HL-60 (cell line): Measurements from ENCODE around the gene MAGI2.

ENCODE experiments used
- DNase-seq, 2 experiments: peaks; one replicate each; pipeline ENCODE4 v3.0.0-alpha.2; 2010 to 2020; ENCODE audit warnings: low read depth in 1 of 2, low spot score in 1 of 2
- H3K27ac ChIP-seq: fragments of 250-450 bp; sonication (Bioruptor Pico); replicated peaks from 2 replicates; pipeline ENCODE4 v1.5.1; 2020; ENCODE audit warnings: mild to moderate bottlenecking, moderate library complexity
- H3K27me3 ChIP-seq: fragments of 250-450 bp; sonication (Bioruptor Pico); 2 replicates; pipeline ENCODE4 v1.5.1; 2021; ENCODE audit warnings: mild to moderate bottlenecking, moderate library complexity; ENCODE audit not compliant: insufficient read depth, poor library complexity, severe bottlenecking
- H3K4me3 ChIP-seq: replicated peaks from 2 replicates; pipeline ENCODE4 v1.5.1; 2011; ENCODE audit warnings: mild to moderate bottlenecking, control low read depth, low read length; ENCODE audit not compliant: insufficient read depth
- GABPA ChIP-seq: IDR thresholded peaks from 2 replicates; pipeline ENCODE4 v1.6.1; 2012; ENCODE audit warnings: low read depth
- POLR2AphosphoS5 ChIP-seq: IDR thresholded peaks from 2 replicates; pipeline ENCODE4 v1.6.1; 2012; ENCODE audit warnings: low read depth
- SPI1 ChIP-seq: IDR thresholded peaks from 2 replicates; pipeline ENCODE4 v1.6.1; 2012; ENCODE audit warnings: low read depth, mild to moderate bottlenecking, borderline replicate concordance
- TF ChIP-seq, protein P1 (sequence below): IDR thresholded peaks from one replicate; pipeline ENCODE4 v1.5.1; 2011; ENCODE audit warnings: low read length, control low read depth, inconsistent platforms; ENCODE audit not compliant: insufficient read depth
- TF ChIP-seq, protein P2 (sequence below): IDR thresholded peaks from 2 replicates; pipeline ENCODE4 v1.6.1; 2012; ENCODE audit warnings: low read depth; ENCODE audit not compliant: insufficient replicate concordance

Gene MAGI2

DNA sequence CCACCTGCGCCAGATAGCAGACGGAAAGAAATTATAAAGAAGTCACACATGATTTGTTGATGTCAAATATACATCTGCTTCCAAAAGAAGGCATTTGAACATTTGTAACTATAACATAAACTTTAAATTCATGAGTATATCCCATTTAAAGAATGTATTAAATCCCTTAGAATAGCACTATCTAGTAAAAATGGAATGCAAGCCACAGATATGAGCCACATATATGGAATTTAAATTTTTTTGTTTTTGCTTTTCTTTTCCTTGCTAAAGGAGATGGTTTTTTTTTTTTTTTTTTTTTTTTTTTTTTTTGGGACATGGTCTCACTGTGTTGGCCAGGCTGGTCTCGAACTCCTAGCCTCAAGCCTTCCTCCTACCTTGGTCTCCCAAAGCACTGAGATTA is 924.1 kb downstream of the MAGI2 start:
- TF ChIP-seq, protein P1, sequence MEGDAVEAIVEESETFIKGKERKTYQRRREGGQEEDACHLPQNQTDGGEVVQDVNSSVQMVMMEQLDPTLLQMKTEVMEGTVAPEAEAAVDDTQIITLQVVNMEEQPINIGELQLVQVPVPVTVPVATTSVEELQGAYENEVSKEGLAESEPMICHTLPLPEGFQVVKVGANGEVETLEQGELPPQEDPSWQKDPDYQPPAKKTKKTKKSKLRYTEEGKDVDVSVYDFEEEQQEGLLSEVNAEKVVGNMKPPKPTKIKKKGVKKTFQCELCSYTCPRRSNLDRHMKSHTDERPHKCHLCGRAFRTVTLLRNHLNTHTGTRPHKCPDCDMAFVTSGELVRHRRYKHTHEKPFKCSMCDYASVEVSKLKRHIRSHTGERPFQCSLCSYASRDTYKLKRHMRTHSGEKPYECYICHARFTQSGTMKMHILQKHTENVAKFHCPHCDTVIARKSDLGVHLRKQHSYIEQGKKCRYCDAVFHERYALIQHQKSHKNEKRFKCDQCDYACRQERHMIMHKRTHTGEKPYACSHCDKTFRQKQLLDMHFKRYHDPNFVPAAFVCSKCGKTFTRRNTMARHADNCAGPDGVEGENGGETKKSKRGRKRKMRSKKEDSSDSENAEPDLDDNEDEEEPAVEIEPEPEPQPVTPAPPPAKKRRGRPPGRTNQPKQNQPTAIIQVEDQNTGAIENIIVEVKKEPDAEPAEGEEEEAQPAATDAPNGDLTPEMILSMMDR = no peak
- no peak for TF ChIP-seq SPI1
- TF ChIP-seq, protein P2, sequence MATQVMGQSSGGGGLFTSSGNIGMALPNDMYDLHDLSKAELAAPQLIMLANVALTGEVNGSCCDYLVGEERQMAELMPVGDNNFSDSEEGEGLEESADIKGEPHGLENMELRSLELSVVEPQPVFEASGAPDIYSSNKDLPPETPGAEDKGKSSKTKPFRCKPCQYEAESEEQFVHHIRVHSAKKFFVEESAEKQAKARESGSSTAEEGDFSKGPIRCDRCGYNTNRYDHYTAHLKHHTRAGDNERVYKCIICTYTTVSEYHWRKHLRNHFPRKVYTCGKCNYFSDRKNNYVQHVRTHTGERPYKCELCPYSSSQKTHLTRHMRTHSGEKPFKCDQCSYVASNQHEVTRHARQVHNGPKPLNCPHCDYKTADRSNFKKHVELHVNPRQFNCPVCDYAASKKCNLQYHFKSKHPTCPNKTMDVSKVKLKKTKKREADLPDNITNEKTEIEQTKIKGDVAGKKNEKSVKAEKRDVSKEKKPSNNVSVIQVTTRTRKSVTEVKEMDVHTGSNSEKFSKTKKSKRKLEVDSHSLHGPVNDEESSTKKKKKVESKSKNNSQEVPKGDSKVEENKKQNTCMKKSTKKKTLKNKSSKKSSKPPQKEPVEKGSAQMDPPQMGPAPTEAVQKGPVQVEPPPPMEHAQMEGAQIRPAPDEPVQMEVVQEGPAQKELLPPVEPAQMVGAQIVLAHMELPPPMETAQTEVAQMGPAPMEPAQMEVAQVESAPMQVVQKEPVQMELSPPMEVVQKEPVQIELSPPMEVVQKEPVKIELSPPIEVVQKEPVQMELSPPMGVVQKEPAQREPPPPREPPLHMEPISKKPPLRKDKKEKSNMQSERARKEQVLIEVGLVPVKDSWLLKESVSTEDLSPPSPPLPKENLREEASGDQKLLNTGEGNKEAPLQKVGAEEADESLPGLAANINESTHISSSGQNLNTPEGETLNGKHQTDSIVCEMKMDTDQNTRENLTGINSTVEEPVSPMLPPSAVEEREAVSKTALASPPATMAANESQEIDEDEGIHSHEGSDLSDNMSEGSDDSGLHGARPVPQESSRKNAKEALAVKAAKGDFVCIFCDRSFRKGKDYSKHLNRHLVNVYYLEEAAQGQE = no peak
- TF ChIP-seq GABPA = no peak
- no peak for TF ChIP-seq POLR2AphosphoS5
- DNase-seq = no peak
- Histone ChIP-seq H3K27ac (no peak overlapping the region), H3K27me3 (no peaks in the 10 kb centered on the region), H3K4me3 (no peak overlapping the region)

DNA sequence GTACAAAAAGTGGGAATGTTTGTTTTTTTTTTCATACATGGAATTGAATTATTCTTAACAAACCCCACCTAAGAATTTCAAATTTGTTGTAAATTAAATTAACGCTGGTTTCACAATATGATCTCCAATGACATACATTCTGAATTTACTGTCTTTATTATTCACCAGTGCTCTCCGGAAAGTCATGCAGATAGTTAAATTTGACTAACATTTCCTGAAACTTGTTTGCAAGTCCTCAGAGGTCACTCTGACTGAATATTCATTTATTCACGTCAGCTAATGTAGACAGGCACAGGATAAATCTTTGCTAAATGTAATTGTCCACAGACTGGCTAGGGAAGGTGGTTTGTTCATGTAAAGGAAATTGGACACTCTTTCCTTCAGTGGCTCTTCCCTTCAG is 924.5 kb downstream of the MAGI2 start:
- Histone ChIP-seq H3K27me3 (no peaks in the 10 kb centered on the region), H3K27ac (no peak overlapping the region), H3K4me3 (no peak overlapping the region)
- no peak for TF ChIP-seq GABPA
- TF ChIP-seq SPI1 = no peak
- no peak for TF ChIP-seq POLR2AphosphoS5
- TF ChIP-seq, protein P1 = no peak
- TF ChIP-seq, protein P2 = no peak
- no peak for DNase-seq

DNA sequence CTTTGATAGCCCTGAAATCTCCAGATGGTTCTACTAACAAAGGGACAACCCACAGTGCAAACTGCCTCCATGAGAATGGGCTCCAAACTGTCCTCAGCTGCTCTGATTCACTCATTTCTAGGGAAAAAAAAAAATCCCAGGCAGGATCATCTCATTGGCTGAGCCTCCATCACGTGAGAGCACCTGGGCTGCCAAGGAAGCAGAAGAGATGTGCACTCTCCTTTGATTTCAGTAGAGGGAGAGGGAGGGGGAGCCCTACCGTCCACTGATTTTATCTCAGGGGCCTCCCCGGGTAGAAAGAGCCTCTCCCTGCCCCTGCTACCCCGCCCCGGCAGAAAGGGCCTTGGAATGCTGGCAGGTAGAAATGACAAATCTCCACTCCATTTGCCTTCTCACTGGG is 929.5 kb downstream of the MAGI2 start:
- DNase-seq = no peak
- TF ChIP-seq SPI1 = no peak
- TF ChIP-seq, protein P1 = no peak
- TF ChIP-seq POLR2AphosphoS5 = no peak
- TF ChIP-seq GABPA = no peak
- TF ChIP-seq, protein P2 = no peak
- no peaks in the 10 kb centered on the region for H3K27me3 ChIP-seq
- no peak overlapping the region for H3K27ac ChIP-seq
- H3K4me3 ChIP-seq = no peak overlapping the region
